ENCODE measurements around the gene NF1.
"Not testable (repeated sequence)": the region's sequence is repeated elsewhere in the genome, so short reads cannot be mapped to it uniquely, and the experiment has no call there.

Gene NF1

GRCh38 chr17:31283841-31284240 is 189.1 kb downstream of the NF1 start:
- TF ChIP-seq, protein P1, sequence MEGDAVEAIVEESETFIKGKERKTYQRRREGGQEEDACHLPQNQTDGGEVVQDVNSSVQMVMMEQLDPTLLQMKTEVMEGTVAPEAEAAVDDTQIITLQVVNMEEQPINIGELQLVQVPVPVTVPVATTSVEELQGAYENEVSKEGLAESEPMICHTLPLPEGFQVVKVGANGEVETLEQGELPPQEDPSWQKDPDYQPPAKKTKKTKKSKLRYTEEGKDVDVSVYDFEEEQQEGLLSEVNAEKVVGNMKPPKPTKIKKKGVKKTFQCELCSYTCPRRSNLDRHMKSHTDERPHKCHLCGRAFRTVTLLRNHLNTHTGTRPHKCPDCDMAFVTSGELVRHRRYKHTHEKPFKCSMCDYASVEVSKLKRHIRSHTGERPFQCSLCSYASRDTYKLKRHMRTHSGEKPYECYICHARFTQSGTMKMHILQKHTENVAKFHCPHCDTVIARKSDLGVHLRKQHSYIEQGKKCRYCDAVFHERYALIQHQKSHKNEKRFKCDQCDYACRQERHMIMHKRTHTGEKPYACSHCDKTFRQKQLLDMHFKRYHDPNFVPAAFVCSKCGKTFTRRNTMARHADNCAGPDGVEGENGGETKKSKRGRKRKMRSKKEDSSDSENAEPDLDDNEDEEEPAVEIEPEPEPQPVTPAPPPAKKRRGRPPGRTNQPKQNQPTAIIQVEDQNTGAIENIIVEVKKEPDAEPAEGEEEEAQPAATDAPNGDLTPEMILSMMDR (IDR thresholded peaks at IDR 0.05; ENCODE audit: low read length) = no peak
- TF ChIP-seq EZH2 (IDR thresholded peaks at IDR 0.05; ENCODE audit: borderline replicate concordance, low read length) = no peak

DNA sequence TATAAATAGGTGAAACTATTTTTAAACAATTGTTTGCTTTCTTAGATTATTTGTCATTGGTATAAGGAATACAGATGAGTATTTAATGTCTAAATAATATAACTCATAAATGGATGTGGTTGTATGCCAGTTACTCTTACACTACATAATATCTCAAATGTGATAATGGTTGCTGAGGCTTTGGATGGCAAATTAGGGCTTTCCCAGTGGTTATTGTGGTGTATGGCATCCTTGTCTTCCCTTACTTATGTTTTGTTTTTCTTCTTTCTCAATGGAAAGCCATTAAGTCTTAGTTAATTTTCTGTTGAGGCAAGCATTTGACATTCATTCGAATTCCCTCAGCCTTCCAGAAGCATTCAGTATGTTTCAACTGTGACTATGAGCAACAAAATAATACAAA is 191.8 kb downstream of the NF1 start:
- Histone ChIP-seq H3K79me2 (ENCODE audit: insufficient read depth, low read length) (no peaks in the 10 kb centered on the region), H3F3A (ENCODE audit: insufficient read depth, low read length) (no peaks in the 10 kb centered on the region; the same call in 1 of the 2 replicates), H2AFZ (ENCODE audit: low read length) (no peak overlapping the region), H3K27ac (ENCODE audit: low read depth, low read length, poor library complexity, severe bottlenecking) (no peak overlapping the region), H3K4me2 (ENCODE audit: low read length) (no peak overlapping the region), H3K36me3 (ENCODE audit: insufficient read depth, low read length) (no peaks in the 10 kb centered on the region; the same call in 1 of the 2 replicates), H3K4me1 (ENCODE audit: insufficient read depth, low read length, severe bottlenecking) (peaks cover 8% of the 10 kb centered on the region), H3K9ac (ENCODE audit: low read length) (no peak overlapping the region), H3K27me3 (ENCODE audit: insufficient read depth, low read length) (no peaks in the 10 kb centered on the region), H3K9me2 (ENCODE audit: low read depth, low read length) (no peaks in the 10 kb centered on the region), H4K20me1 (ENCODE audit: insufficient read depth, low read length) (no peaks in the 10 kb centered on the region), H3K9me3 (ENCODE audit: low read length) (no peaks in the 10 kb centered on the region), H3K4me3 (ENCODE audit: low read depth, low read length, poor library complexity, severe bottlenecking) (no peak overlapping the region)
- TF ChIP-seq, protein P1 (IDR thresholded peaks at IDR 0.05; ENCODE audit: low read length) = no peak
- no peak for TF ChIP-seq EZH2 (IDR thresholded peaks at IDR 0.05; ENCODE audit: borderline replicate concordance, low read length)

More at GRCh38 chr17:31283841-31284240, 189.1 kb downstream of the NF1 start:
- Histone ChIP-seq H3K9ac (ENCODE audit: low read length) (no peak overlapping the region), H3K27ac (ENCODE audit: low read depth, low read length, poor library complexity, severe bottlenecking) (no peak overlapping the region), H3F3A (ENCODE audit: insufficient read depth, low read length) (no peaks in the 10 kb centered on the region; the same call in 1 of the 2 replicates), H3K4me1 (ENCODE audit: insufficient read depth, low read length, severe bottlenecking) (no peaks in the 10 kb centered on the region), H2AFZ (ENCODE audit: low read length) (no peak overlapping the region), H4K20me1 (ENCODE audit: insufficient read depth, low read length) (no peaks in the 10 kb centered on the region), H3K27me3 (ENCODE audit: insufficient read depth, low read length) (no peaks in the 10 kb centered on the region), H3K9me3 (ENCODE audit: low read length) (no peaks in the 10 kb centered on the region), H3K36me3 (ENCODE audit: insufficient read depth, low read length) (no peaks in the 10 kb centered on the region; the same call in 1 of the 2 replicates), H3K9me2 (ENCODE audit: low read depth, low read length) (no peaks in the 10 kb centered on the region), H3K4me2 (ENCODE audit: low read length) (no peak overlapping the region), H3K4me3 (ENCODE audit: low read depth, low read length, poor library complexity, severe bottlenecking) (no peak overlapping the region), H3K79me2 (ENCODE audit: insufficient read depth, low read length) (no peaks in the 10 kb centered on the region)

- H4K20me1 ChIP-seq (ENCODE audit: insufficient read depth, low read length); H3K9me3 ChIP-seq (ENCODE audit: low read length); H3K79me2 ChIP-seq (ENCODE audit: insufficient read depth, low read length); H3K4me3 ChIP-seq (ENCODE audit: low read depth, low read length, poor library complexity, severe bottlenecking); H3K27me3 ChIP-seq (ENCODE audit: insufficient read depth, low read length); H3K36me3 ChIP-seq (ENCODE audit: insufficient read depth, low read length); H3K4me1 ChIP-seq (ENCODE audit: insufficient read depth, low read length, severe bottlenecking); H3K4me2 ChIP-seq (ENCODE audit: low read length); H3K9ac ChIP-seq (ENCODE audit: low read length); H3F3A ChIP-seq (ENCODE audit: insufficient read depth, low read length); H2AFZ ChIP-seq (ENCODE audit: low read length); H3K27ac ChIP-seq (ENCODE audit: low read depth, low read length, poor library complexity, severe bottlenecking); H3K9me2 ChIP-seq (ENCODE audit: low read depth, low read length): not testable (repeated sequence)
Observed at GRCh38 chr17:31287932-31288331, 193.2 kb downstream of the NF1 start.

- TF ChIP-seq, protein P1 (IDR thresholded peaks at IDR 0.05; ENCODE audit: low read length) = no peak
- no peak for TF ChIP-seq EZH2 (IDR thresholded peaks at IDR 0.05; ENCODE audit: borderline replicate concordance, low read length)
- Histone ChIP-seq H3K9ac (ENCODE audit: low read length) (no peak overlapping the region), H3K79me2 (ENCODE audit: insufficient read depth, low read length) (no peaks in the 10 kb centered on the region), H3K27ac (ENCODE audit: low read depth, low read length, poor library complexity, severe bottlenecking) (no peak overlapping the region), H3K9me3 (ENCODE audit: low read length) (no peaks in the 10 kb centered on the region), H3K9me2 (ENCODE audit: low read depth, low read length) (no peaks in the 10 kb centered on the region), H2AFZ (ENCODE audit: low read length) (no peak overlapping the region), H3F3A (ENCODE audit: insufficient read depth, low read length) (no peaks in the 10 kb centered on the region; the same call in 1 of the 2 replicates), H3K4me2 (ENCODE audit: low read length) (no peak overlapping the region), H3K36me3 (ENCODE audit: insufficient read depth, low read length) (no peaks in the 10 kb centered on the region), H4K20me1 (ENCODE audit: insufficient read depth, low read length) (no peaks in the 10 kb centered on the region), H3K27me3 (ENCODE audit: insufficient read depth, low read length) (no peaks in the 10 kb centered on the region), H3K4me1 (ENCODE audit: insufficient read depth, low read length, severe bottlenecking) (peaks cover 8% of the 10 kb centered on the region), H3K4me3 (ENCODE audit: low read depth, low read length, poor library complexity, severe bottlenecking) (no peak overlapping the region)
Observed at GRCh38 chr17:31289790-31290189, 195.0 kb downstream of the NF1 start.
